Retina (tissue), 1 donor: Measurements from ENCODE around the gene C2orf78.
"Not testable (repeated sequence)": the region's sequence is repeated elsewhere in the genome, so short reads cannot be mapped to it uniquely, and the experiment has no call there.

Experiments
- DNase-seq: peaks from one replicate; pipeline ENCODE4 v3.0.0-alpha.2; 2016

C2orf78 gene

DNA sequence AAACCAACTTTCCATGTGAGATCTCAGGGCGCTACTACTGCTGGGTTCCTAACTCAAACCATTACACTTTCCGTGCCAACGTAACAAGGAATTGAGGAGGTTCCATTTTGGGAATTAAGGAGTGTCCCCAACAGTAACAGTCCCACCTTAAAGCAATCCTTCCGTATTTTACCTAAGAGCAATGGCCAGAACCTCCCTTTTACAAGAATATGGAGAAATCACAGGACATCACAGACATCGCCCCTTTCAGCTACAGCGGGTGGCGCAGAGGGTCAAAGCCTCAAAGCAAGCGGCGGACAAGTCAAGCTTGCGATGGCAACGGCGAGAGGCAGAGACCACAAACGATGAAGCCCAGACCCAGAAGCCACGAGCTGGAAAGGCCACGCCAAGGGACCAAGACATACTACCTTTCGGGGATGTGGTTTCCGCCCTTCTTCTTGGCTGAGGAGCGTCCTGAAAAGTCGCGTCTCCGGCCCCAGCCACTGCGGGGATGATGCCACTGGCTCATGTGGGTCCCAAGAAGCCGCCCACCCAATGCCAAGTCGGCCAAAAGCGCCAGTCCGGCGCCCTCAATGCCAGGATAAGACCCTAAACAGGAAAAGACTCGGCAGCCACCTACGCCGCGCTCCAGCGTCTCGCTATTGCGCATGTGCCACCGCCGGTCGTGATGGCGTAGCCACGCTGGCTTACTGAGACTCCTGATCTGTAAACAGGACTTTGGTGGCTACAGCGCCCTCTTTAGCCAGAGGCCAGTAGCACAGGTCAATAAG lies 4.3 kb upstream of the C2orf78 start, which contains the start of gene DUSP11:
DUSP11 (minus strand) TSS at position 637 of the 770 bp plus-strand sequence; CDS start at position 508, 129 bp downstream.
- peak; percentile 96 for DNase-seq

DNA sequence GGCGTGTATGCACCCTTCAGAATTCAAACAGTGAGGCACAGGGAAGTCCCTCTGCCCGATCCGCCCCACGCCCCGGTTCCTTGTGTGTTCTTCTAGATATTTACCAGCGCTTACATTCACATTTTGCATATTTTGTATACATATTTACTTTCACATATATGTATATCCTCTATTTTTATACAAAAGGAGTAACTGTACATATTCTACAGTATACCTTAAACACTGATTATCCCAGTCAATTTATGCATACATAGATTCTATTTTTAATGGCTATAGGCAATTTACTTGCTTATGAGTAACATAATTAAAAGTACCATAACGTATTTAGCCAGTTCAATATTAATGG lies 3.8 kb upstream of the C2orf78 start:
- no peak for DNase-seq

DNA sequence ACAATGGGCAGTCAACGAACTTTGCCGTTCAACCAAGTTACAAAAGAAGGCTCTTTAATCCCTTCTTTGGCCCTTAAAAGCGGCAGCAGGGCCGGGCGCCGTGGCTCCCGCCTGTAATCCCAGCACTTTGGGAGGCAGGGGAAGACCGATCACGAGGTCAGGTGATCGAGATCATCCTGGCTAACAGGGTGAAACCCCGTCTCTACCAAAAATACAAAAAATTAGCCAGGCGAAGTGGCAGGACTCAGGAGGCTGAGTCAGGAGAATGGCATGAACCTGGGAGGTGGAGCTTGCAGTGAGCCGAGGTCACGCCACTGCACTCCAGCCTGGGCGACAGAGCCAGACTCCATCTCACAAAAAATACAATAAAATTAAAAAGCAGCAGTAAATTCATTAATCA lies 581 bp upstream of the C2orf78 start:
- DNase-seq, result not testable (repeated sequence)

- no peak for DNase-seq
Observed at GRCh38 chr2:73811878-73812277, 27.9 kb downstream of the C2orf78 start.

GRCh38 chr2:73812635-73813034 lies 28.7 kb downstream of the C2orf78 start:
- DNase-seq, result no peak

- DNase-seq, result no peak
Observed at GRCh38 chr2:73818296-73818695, 34.3 kb downstream of the C2orf78 start.

DNA sequence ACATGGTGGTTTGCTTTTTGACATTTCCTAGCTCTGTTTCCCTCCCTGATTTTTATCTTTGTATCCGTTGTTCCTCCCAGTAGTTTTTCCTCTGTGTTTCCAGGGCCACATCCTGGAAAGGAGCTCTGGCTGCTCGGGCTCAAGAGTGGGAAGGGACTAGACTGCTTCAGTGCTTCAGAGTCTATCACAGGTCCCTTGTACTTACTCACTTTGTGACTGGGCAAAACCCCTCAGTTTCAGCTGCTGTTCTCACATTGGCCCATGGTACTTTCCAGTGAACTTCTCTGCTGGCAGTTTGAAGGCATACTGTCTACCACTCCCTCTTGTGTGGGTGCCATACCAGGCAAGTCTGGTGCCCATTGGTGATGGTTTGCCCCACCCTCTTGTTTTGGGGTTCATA lies 37.2 kb downstream of the C2orf78 start:
- no peak for DNase-seq

- no peak for DNase-seq
Observed at GRCh38 chr2:73821669-73822068, 37.7 kb downstream of the C2orf78 start.

GRCh38 chr2:73822276-73822675 lies 38.3 kb downstream of the C2orf78 start:
- DNase-seq, result no peak

DNA sequence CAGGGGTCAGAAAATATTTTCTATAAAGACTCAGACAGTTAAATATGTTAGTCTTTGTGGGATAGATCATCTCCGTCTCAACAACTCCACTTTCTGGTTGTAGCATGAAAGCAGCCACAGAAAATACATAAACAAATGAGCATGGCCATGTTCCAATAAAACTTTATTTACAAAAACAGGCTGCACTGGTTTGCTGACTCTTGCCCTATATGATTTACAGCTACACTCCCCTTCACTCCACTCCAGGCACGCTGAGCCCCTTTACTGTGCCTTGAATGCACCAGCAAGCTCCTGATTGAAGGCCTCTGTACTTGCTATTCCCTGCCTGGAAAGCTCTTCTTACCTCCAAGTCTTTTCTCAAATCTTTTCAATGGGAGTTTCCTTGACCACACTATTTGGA lies 39.0 kb downstream of the C2orf78 start:
- DNase-seq, result no peak

DNA sequence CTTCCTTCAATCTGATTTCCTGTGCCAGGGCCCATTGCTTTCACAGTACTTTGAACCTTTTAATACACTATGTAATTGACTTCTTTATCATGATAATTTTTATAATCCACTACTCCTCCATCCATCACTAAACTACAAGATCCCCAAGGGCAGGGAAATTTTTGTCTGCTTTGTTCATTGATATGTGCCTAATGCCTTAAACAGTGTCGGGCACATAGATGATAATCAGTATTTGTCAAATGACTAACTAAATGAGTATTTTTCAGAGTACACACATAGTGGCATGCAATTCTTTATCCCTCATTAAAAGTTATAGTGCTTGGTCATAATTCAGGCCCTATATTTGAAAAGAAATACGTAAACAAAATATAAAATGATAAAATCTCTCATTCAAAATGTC lies 39.4 kb downstream of the C2orf78 start:
- no peak for DNase-seq

GRCh38 chr2:73823916-73824523 lies 40.0 kb downstream of the C2orf78 start:
- DNase-seq, result peak; percentile 36

- DNase-seq, result no peak
Observed at GRCh38 chr2:73825408-73825807, 41.4 kb downstream of the C2orf78 start.

- no peak for DNase-seq
Observed at GRCh38 chr2:73827018-73827417, 43.0 kb downstream of the C2orf78 start.

- no peak for DNase-seq
Observed at GRCh38 chr2:73827660-73828388, 43.8 kb downstream of the C2orf78 start.

- DNase-seq, result no peak
Observed at GRCh38 chr2:73828389-73828817, 44.4 kb downstream of the C2orf78 start.

- peak; percentile 95 for DNase-seq
Observed at GRCh38 chr2:73828818-73829570, 45.0 kb downstream of the C2orf78 start, which contains the start of gene STAMBP. Gene STAMBP (plus strand): TSS chr2:73828961. CDS start chr2:73830857, 1,896 bp downstream.

GRCh38 chr2:73830871-73831401 lies 47.0 kb downstream of the C2orf78 start:
- no peak for DNase-seq

GRCh38 chr2:73832930-73833329 lies 48.9 kb downstream of the C2orf78 start:
- no peak for DNase-seq

- DNase-seq, result no peak
Observed at GRCh38 chr2:73836141-73836943, 52.4 kb downstream of the C2orf78 start.

DNA sequence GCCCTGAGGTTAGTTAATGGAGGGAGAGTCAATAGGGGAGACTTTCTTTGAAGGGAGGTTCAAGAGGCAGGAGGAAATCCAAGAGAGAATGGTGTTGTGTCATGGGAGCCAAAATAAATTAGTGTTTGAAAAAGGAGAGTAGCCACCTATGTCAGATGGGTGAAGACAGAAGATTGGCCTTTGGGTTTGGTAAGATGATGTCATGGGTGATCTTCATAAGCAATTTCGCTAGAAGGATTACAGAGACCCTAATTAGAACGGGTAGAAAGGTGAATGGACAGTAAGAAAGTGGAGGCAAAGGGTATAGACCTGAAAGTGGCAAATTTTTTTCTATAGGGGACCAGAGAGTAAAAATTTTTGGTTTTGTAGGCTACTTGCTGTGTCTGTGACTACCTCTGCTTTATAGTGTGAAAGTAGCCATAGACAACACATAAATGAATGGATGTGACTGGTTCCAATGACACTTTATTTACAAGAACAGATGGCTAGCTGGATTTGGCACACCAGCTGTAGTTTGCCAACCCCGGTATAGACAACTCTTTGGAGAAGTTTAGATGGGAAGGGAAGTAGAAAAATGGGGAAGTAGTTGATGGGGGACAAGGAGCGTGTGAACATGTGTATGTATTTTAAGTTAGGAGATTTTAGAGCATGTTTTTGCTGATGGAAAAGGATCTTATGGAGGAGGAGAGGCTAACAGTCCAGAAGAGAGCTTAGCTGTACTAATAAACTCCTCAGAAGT lies 54.0 kb downstream of the C2orf78 start:
- DNase-seq, result no peak
